GM10248 (cell line): ENCODE results near the gene PIK3C2G.
A peak's percentile ranks its signal among the peaks of the same experiment; 100 is the strongest.

ENCODE experiments used
- CTCF ChIA-PET: fragments of 300-600 bp; sonication (Branson Sonifier 250); formaldehyde crosslinking; extraction: SDS; loops from one replicate; lab custom pipeline; 2021; ENCODE audit warnings: antibody characterized with exemption; lab: Yijun Ruan, JAX
- POLR2A ChIA-PET: fragments of 350-650 bp; sonication (Branson Sonifier 250); formaldehyde crosslinking; extraction: SDS; loops from one replicate; lab custom pipeline; 2020; ENCODE audit warnings: antibody characterized with exemption; lab: Yijun Ruan, JAX
- DNase-seq: peaks from one replicate; pipeline ENCODE4 v3.0.0; 2012; ENCODE audit errors: extremely low spot score
- TF ChIP-seq, protein P1 (sequence below): IDR thresholded peaks from 2 replicates; pipeline ENCODE4 v1.5.1; 2012; ENCODE audit warnings: mild to moderate bottlenecking, low read depth; ENCODE audit errors: extremely low read depth, missing control alignments, control extremely low read depth

The PIK3C2G gene

GRCh38 chr12:18302809-18303430 is 41.6 kb downstream of the PIK3C2G start:
- ChIA-PET CTCF (no interaction called here), POLR2A (no interaction called here)
- TF ChIP-seq, protein P1, sequence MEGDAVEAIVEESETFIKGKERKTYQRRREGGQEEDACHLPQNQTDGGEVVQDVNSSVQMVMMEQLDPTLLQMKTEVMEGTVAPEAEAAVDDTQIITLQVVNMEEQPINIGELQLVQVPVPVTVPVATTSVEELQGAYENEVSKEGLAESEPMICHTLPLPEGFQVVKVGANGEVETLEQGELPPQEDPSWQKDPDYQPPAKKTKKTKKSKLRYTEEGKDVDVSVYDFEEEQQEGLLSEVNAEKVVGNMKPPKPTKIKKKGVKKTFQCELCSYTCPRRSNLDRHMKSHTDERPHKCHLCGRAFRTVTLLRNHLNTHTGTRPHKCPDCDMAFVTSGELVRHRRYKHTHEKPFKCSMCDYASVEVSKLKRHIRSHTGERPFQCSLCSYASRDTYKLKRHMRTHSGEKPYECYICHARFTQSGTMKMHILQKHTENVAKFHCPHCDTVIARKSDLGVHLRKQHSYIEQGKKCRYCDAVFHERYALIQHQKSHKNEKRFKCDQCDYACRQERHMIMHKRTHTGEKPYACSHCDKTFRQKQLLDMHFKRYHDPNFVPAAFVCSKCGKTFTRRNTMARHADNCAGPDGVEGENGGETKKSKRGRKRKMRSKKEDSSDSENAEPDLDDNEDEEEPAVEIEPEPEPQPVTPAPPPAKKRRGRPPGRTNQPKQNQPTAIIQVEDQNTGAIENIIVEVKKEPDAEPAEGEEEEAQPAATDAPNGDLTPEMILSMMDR, result no peak
- no peak for DNase-seq

DNA sequence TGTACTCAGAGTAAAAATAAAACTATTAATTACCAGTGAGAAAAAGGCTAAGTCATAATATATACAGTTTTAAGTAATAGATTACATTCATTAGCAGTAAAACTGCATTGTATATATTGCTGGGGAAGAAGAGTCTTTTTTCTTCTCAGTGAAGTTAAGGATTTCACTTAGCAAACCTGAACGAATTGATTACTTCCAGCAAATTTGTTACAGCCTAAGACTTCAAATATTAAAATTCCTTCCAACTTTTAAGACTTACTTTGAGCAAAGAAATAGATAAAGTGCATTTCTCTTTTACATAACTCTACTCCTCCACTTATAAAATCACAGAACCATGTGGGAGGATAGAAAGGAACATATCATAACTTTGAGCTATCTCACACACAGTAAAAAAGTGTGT is 43.3 kb downstream of the PIK3C2G start:
- ChIA-PET POLR2A (no interaction called here), CTCF (interaction anchor here (0.8 to 1.9 kb wide), 2 partner anchors 8 to 17 kb away, joined by 3 to 5 read pairs; no protein-coding TSS in a partner anchor)
- TF ChIP-seq, protein P1, result no peak
- no peak for DNase-seq

DNA sequence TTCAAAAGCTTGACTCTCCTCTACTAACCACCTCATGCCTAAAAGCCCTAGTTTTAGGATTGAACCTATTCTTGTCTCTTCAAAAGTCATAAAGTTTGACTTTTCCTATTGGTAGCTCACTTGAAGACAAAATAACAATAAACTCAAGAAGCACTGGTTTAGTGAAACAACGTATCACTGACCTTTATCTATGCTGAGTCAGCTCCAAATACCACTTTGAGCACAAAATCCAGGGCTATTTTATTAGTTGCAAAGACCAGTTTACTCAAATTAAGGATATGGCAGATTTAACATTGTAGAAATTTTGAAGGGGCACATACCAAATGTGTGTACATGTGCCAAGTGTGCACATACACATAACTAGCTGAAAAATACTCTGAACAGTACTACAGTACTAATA is 45.0 kb downstream of the PIK3C2G start:
- ChIA-PET POLR2A (no interaction called here), CTCF (interaction anchor here (0.7 to 2.3 kb wide), 4 partner anchors 9 to 16 kb away, joined by 3 to 7 read pairs (median 4); no protein-coding TSS in a partner anchor)
- no peak for DNase-seq
- TF ChIP-seq, protein P1, result no peak

DNA sequence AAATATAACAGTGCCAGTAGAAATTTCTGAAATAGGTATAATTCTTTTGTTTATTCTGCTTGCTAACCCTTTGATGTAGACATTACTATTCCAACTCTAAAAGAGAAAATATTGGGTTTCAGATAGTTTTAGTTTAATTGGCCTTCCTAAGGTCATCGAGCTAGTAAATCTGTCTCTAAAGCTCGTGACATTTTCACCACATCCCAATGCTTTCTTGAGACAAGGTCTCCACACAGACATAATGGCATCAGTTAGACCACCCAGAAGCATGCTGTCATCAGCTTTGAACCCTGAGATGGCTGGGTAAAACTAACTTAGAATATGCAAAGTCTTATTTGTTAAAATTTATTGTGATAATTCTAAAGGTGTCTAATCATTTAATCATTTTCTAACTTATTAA is 52.0 kb downstream of the PIK3C2G start:
- ChIA-PET CTCF (no interaction called here), POLR2A (no interaction called here)
- TF ChIP-seq, protein P1, result no peak
- DNase-seq, result no peak

- CTCF ChIA-PET, result interaction anchor here (1.0 to 2.1 kb wide), 7 partner anchors 10 to 181 kb away, joined by 3 to 9 read pairs (median 4); no protein-coding TSS in a partner anchor
- TF ChIP-seq, protein P1, result peak; percentile 31
- DNase-seq, result peak; percentile 11
Observed at GRCh38 chr12:18320036-18320617, 58.8 kb downstream of the PIK3C2G start.

DNA sequence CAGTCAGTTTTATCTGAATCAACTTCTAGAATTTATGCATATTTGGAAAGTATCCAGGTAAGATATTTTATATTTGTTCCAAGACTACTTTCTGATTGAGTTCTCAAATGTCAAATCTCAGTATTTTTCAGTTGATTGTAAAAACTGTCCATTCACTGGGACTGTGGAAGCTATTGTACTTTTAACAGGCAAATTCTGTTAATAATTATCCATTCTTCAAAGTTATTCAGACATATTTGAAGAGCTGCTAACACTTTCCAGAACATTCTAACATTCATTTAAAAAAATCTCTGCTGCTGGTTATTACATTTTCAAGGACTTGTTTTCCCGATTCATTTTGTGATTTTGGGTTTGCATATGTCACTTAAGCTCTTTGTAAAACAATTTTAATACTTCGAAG is 59.7 kb downstream of the PIK3C2G start:
- ChIA-PET POLR2A (no interaction called here), CTCF (interaction anchor here (0.6 to 2.4 kb wide), 4 partner anchors 10 to 75 kb away, joined by 3 to 5 read pairs (median 4); no protein-coding TSS in a partner anchor)
- no peak for DNase-seq
- TF ChIP-seq, protein P1, result no peak

More at GRCh38 chr12:18320036-18320617, 58.8 kb downstream of the PIK3C2G start:
- POLR2A ChIA-PET, result no interaction called here
